NCI-H82 (cell line): ENCODE measurements around the gene FRMPD4.

ENCODE experiments used
- DNase-seq: peaks from one replicate; lab custom pipeline; 2025; lab: John Stamatoyannopoulos, UW

The FRMPD4 gene

DNA sequence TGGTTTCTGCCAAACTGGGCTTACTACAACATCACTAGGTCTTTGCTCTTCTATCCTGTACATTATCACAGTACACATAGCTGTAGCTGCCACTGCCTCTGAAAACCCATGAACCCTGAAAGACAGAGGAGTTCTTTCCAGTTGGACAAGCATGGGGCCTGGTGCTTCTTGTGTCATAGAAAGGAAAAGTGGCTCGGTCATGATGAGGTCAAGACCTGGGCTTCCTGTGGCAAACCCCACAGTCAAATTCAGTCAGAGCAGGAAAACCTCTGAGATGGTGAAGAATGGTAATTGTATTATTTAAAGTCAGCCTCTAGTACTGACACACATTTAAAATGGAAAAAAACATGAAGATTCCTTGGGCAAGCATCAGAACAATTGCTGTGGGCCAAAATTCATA, 519.6 kb downstream of the FRMPD4 start:
- no peak for DNase-seq

DNA sequence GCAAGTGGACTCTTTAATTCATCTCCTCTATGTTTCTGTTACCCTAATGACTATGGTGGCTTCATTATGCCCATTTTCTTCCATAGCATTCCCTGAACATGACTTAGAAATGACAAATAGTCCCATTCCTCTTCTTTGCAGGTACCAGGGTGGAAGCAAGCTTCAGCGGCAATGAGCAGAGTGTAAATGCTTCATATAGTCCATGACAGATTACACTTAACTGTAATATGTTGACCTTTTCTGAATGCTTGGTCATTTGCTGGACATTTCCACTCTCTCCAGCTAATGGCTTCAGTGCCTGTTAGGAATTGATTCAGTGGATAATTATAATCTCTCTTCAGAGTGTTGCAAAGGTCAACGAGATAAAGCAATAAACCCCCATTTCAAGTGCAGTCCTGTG, 523.2 kb downstream of the FRMPD4 start:
- no peak for DNase-seq

DNA sequence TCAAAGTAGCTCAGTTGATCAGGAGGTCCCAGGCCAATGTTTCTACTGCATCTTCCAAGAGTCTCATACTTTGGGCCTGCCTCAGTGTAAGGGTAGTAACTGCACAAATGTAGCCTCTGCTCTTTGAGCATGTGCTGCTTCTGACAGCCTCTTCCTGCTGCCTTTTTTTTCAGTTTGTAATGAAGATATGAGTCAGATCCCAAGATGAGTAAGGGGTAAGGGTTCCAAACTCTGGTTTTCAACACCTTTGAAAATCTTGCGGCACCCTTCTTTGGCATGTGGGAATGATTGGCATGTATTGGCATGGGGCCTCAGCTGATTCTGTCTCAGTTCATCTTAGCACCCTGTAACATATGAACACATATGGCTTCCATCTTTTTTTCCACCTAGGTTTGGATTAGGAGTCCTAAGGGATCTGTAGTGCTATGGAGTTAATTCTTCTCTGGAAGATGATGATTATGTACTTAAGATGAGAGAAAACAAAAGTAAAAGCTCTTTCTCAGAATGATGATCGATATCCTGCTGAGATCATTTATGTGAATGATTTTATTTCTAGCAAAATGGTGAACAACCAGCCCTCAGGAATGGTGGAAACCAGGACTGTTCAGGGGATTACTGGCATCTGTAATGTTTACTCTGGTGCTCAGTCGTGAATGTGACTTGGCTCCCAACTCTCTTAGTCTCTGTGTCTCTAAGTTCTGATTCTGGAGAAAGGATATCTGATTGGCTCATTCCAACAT, 534.3 kb downstream of the FRMPD4 start:
- no peak for DNase-seq

DNA sequence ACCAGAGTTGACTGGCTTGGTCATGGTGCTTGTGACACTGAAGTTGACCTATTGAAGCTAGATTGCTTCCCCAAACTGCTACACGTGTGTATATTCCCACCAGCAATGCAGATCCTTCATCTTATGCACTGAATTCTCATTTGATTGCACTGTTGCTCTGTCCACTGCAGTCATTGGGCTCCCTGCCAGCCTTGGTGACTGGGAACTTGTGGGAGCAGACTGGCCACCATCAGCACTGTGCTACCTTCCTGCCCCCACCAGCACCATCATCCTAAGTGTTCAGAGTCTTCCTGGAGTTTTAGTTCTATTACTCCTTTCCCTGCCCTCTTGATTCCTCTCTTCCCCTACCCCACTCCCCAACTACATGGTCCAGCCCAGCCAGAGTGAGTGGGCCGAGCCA, 535.2 kb downstream of the FRMPD4 start:
- DNase-seq, result no peak

DNA sequence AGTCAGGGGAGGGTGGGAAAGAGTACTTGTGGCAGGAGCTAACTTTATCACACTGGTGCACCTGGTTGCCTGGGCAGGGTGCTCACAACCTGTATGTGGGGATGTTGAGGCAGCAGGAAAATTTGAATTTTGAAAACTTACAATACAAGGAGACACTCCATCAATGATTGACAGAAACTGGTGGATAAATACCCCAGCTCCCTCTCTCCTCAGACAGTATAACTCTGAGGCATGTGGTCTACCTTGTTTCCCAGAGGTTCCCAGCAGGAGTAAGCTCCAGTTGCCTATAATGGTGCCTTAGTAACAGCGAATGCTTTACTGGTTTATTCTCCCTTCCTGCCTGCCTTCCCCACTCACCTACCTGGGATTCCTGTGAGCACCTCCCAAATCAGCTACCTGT, 541.2 kb downstream of the FRMPD4 start:
- DNase-seq, result no peak

DNA sequence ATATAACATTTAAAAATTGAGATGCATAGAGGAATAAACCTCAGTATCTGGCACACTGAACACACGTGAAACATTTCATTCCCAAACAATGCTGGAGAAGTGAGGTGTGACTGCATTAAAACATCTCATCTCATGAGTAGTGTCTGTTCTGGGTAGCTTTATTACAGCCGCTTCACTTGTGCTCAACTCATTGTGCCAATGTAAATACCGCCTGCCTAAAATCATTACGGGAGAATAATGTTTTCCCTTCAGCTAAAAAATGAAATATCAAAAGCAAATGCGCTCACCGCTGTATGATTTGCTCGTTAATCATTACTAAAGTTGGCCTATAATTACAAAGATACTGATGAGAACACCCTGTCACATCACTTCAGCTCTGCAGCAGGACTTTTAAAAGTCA, 542.8 kb downstream of the FRMPD4 start:
- no peak for DNase-seq

DNA sequence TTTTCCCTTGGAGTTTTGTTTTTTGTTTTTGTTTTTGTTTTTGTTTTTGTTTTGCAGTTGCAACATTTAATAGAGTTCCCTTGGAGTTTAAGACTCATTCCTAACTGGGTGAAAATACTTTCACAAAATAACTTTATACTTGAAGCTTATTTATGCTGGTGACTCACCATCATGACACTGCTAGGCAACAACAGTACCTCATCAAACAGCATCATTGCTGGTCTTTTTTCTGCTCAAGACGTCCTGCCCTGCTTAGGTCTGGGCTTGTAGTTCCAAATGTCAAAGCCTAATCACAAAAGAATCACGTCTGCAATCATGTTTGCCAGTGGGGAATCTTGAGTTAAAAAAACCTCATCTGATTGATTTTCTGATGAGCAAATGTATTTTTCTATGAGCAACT, 547.3 kb downstream of the FRMPD4 start:
- DNase-seq, result no peak

DNA sequence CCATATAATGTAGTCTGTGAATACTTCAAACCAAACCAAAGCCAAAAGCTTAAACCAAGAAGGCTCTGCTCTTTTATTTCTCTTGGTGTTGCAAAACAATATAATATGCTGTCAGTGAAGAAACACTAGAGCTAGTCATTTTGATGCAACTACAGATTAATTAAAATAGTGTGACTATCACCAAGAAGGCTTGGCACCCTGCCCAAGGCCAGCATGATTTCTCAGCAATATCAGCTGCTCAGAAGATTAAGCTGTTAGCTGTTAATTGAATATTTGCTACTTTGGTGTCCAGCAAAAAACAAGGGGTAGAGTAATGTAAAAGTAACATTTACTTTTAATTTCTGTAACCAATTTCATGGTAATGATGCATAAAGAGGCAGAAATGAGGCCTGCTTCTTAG, 548.1 kb downstream of the FRMPD4 start:
- DNase-seq, result peak; percentile 23

DNA sequence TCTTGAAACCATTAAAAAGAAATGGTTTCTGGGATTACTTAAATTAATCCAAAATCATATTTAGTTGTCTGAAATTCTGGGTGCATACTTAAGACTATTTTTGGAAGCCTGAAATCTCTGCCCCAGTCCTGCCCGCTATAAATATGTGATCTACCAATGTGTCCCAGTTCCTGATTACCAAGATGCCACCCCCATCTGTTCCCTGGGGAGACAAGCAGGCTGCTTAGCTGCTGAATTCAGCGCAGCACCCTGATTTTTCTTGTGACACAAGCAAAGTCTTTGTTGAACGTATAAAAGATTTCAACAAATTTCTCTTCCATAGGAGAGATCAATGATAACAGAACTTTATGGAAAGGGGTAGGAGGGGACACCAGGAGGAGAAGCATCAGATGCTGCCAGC, 552.4 kb downstream of the FRMPD4 start:
- DNase-seq, result no peak

DNA sequence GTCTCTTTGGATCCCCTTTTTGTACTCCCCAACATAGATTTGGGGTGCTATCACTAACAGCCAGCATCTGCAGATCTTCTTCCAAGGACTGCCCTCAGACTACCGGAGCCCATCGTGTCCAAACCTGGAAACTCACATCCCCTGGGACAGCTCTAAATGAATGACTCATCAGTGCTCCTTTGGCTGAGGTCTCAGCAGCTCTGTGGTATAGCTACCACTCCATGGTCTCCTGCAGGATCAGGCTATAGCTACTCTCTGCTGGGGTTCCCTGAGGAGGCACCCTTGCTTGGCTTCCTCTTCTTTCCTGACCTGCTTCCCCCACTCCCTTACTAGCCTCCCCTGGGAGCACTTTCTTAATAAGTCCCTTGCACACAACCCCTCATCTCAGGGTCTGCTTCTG, 555.5 kb downstream of the FRMPD4 start:
- no peak for DNase-seq

DNA sequence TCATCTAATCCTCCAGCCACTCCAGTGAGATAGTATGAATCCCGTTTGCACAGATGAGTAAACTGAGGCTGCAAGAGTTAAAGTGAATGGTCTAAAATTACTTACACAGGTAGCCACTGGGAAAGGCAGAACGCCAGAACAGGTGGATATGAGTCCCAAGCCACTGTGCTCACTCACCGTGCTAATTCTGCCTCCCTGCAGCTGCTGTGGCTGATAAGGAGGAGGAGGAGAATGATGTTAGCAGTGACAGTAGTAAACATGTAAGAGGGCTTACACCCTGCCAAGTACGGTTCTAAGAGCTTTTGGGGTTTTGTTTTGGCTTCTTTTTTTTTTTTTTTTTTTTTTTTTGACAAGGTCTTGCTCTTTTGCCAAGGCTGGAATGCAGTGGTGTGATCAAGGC, 562.5 kb downstream of the FRMPD4 start:
- no peak for DNase-seq

DNA sequence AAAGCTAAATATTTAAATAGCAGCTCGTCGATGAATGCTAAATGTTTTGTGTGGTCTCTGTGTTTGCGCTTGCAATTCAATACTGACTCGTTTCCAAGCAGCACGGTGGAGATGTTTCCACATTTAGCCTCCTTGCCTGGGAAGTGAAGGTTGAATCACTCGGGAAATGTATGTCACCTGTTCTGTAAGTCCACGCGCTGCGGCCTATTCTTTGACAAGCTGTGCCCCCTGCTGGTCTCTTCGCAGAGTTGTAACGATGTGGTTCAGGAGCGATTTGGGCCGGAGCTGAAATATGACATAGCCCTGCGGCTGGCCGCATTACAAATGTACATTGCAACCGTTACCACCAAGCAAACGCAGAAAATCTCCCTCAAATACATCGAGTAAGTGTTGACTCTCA, 563.4 kb downstream of the FRMPD4 start:
- DNase-seq, result peak; percentile 86

DNA sequence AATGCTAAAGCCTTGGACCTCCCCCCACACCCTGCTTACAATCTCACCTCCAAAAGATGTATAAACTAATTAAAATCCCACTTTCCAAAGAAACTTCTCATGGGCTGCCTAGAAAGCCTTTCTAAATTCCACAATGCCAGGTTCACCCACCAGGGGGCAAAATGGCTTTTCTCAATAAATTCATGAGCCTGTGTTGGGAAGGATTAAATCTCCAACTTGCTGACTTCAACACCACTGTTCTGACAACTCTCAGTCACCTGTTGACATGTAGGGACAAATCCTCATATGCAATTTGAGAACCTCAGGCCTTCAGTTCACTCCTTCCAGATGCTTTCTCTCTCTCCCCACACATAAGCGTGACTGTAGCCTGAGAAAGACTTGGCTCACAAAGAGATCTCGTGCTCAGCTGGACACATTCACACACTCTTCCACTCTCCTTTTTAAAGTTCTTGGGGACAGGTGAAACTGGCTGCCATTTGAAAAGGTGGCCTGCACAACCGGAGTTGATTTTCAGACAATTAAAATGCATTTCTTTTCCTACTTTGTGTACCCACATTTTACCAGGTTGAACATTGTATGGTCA, 564.3 kb downstream of the FRMPD4 start:
- peak; percentile 42 for DNase-seq

DNA sequence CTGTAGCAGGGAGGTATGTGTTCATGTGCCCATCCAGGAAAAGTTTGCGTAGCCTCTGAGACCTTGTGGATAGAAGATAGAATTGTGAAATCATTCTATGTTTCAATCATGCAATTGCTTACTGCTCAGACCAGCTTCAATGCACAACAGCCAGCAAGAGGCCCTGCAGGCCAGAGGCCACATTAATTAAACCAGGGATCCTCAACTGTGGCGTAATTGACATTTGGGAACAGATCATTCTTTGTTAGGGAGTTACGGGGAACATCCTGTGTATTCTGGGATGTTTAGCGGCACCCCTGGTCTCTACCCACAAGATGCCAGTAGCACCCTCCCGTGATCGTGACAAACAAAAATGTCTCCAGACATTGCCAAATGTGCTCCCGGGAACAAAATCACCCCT, 566.4 kb downstream of the FRMPD4 start:
- no peak for DNase-seq

DNA sequence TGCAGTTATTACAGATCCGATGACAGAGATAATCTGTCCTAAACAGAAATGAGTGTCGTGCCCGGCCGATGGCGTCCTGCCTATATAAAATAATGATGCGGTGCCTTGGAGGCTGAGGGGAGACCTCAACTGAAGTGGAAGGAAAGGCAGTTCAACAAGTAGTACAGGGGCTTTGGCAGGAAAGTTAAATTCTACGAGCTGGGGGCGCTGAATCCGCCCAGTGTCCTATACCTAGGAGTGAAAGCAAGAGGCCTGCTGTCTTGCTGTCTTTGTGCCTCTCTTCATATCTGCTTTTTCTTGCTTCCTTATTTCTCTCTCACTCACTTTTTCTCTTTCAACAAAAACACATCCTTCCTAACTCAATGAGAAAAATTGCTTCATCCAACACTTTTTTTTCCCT, 570.8 kb downstream of the FRMPD4 start:
- no peak for DNase-seq

DNA sequence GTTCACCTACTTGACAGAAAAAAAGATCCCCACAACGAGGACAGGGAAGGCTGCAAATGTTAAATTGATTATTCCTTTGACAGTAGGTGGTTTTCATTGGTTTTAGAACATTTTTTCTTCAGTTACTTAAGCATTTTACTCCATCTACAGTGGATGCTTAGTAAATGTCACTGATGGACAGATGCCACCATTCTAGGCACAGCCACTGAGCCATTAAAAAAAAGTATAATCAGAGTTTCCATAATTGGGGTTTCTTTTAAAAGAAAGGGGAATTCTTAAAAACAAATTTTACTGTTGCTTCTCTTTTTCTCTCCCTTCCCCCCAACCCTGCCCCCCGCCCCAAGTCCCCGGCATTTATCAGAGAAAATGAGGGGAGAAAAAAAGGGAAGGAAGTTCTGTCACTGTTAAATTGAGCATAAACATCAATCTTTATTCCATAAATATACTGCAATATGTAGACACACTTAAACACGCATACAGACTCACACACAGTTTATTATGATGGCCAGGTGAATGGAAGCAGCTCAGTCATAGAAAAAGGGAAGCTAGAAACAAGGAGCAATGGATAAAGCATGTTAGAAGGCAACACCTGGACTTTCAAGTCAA, 573.3 kb downstream of the FRMPD4 start:
- no peak for DNase-seq

DNA sequence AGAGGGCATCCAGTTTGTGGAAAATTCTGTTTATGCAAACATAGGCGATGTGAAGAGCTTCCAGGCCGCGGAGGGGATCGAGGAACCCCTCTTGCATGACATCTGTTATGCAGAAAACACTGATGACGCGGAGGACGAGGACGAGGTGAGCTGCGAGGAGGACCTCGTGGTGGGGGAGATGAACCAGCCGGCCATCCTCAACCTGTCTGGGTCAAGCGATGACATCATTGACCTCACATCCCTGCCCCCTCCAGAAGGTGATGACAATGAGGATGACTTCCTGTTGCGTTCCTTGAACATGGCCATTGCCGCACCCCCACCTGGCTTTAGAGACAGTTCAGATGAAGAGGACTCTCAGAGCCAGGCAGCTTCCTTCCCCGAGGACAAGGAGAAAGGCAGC, 578.3 kb downstream of the FRMPD4 start:
- no peak for DNase-seq

DNA sequence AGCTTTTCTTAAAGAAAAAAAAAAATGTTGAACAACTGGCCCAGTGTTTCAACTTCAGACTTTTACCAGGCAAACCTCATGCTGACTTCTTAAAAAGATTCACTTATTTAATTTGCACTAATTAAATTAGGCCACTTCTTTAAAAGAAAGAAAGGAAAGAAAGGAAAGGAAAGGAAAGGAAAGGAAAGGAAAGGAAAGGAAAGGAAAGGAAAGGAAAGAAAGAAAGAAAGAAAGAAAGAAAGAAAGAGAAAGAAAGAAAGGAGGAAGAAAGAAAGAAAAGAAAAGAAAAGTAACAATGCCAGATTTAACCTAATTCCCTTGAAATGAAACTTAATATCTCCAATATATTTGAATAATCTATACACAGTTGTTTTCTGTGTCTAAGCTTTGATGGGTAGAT, 581.6 kb downstream of the FRMPD4 start:
- no peak for DNase-seq

DNA sequence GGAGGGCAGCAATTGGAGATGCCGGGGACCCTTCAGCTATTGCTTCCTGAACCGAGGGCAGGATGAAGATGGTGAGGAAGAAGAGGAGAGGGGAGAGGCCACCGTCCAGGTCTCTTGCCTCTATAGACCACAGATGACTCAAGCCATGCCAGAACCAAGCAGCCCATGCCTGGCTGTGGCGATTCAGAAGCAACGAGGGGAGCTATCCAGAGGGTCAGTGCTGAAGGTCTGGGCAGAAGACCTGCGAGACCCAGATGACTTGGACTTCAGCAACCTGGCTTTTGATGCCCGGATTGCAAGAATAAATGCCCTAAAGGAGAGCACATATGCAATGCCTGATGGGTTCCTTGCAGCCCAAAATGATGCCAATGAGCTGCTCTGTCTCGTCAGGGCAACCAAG, 582.8 kb downstream of the FRMPD4 start:
- no peak for DNase-seq

DNA sequence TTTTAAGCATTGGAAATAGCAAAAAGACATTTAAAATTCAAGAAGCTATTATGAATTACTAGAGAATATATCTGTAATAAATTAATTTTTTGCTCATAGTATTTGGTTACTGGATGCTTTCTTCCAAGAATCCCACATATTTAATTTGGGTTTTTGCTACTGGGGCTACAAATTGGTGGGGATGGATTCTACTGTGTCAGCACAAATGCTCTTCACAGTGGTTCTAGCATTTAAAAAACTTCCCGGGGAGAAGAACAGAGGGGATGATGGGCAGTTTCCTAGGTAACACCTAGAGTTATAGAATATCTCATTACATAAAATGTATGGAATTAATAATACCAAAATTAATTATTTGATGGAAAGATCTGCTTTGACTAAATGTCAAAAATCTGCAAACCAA, 584.0 kb downstream of the FRMPD4 start:
- no peak for DNase-seq

DNA sequence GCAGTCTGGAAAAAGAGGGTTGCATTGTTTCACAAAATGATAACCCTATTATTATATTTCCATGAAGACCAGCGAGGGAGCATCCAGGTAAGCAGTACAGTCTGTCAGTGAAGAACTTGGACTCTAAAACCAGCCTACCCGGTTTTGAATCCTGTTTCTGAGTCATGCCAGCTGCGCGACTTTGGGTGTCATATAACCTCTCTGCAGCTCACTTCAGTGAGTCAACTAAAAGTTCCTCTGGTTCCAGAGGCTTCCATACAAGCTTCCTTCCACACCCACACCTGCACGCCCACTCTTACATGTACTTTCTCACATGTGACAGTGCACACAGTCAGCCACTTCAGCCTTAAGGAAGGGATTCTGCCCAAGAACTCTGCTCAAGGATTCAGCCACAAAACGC, 603.1 kb downstream of the FRMPD4 start:
- no peak for DNase-seq

DNA sequence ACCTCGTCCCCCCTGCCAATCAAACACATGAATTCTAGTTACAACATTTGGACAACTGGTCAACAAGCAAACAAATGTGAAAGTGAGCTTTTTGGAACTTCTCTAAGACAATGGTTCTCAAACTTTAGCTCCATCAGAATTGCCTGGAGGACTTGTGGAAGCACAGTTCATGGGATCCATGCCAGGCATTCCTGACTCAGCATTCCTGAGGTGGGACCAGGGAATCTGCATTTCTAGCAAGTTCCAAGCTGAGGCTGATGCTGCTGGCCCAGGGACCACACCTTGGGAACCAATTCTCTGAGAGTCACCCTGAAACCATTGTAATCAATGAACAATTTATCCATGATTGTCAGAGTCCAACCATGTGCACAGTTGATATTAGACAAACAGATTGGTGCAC, 609.2 kb downstream of the FRMPD4 start:
- DNase-seq, result no peak

DNA sequence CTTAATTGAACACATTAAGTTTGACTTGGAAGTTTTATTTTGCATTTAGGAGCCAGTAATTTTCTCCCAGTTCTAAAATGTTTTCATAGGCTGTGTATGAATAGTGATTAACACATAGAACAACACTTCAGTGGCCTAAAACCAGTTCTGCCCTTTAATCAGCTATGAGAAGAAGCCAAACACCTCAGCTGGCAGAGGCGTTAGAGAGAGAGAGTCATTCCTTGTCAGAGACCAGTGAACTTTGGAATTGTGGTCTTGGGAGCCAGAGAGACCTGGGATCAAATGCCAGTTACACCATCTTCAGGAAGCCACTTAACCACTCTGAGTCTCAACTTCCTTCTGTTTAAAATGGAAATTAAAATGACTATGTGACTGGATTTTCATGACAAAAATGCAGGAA, 613.6 kb downstream of the FRMPD4 start:
- DNase-seq, result no peak

DNA sequence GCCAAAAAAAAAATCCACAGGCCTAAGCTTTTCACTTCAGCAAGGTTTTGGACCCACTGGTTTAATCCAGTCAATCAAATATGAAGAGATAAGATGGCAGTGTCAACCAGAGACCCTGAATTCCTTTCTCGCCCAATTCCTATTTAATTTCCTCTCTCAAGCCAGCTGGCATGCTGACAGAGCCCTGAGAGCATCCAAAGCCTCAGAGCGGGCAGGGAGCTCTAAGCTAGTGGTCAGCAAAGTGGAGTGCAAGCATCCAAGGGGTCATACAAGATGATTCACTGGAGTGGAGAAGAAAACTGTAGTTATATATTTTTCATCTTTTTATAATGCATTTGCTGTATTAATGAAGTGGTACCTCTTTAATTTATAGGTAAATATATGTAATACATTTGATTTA, 615.1 kb downstream of the FRMPD4 start:
- DNase-seq, result no peak
